ENCODE data around the gene SPSB3. TPM values are rescaled to one million over a fixed set of nuclear protein-coding genes. Genes with fewer than 3 reads are reported as not detected.

The SPSB3 gene
- total and polyA plus RNA-seq, 2 of the 13 experiments (the other 11 are each of a cell fraction or from before 2014, with no cell fraction given) = 13.2 to 21.9 TPM

GRCh38 chr16:1826691-1827573 is 44.6 kb upstream of the SPSB3 start, which contains the start of the genes FAHD1 and HAGH (continued):
- TF ChIP-seq ZSCAN5A (CRISPR knock-in tag; IDR thresholded peaks at IDR 0.05; ENCODE audit: borderline replicate concordance) (no peak), ZNF780A (CRISPR knock-in tag; IDR thresholded peaks at IDR 0.05) (peak; percentile 93; the same call in 1 of the 2 replicates), ZNF30 (CRISPR knock-in tag; IDR thresholded peaks at IDR 0.05) (0 out of 2 replicates have a peak, but pooled peaks have one; percentile 59), CSRNP1 (CRISPR knock-in tag; IDR thresholded peaks at IDR 0.05) (peak; percentile 83; the same call in 1 of the 2 replicates), SMARCC2 (IDR thresholded peaks at IDR 0.05) (no peak), ZBTB3 (CRISPR knock-in tag; IDR thresholded peaks at IDR 0.05; ENCODE audit: borderline replicate concordance, low read depth) (peak; percentile 43; the same call in 1 of the 2 replicates), NKX3-1 (CRISPR knock-in tag; IDR thresholded peaks at IDR 0.05) (peak; percentile 16), FOXM1 (CRISPR knock-in tag; IDR thresholded peaks at IDR 0.05) (no peak), ZNF816 (CRISPR knock-in tag; IDR thresholded peaks at IDR 0.05; ENCODE audit: borderline replicate concordance) (no peak), NFKBIZ (CRISPR knock-in tag; IDR thresholded peaks at IDR 0.05) (peak; percentile 84; the same call in 1 of the 2 replicates), SUZ12 (IDR thresholded peaks at IDR 0.05; ENCODE audit: low read depth, low read length) (no peak), RCOR2 (CRISPR knock-in tag; IDR thresholded peaks at IDR 0.05) (0 out of 2 replicates have a peak, but pooled peaks have one; percentile 22), ZNF878 (CRISPR knock-in tag; IDR thresholded peaks at IDR 0.05) (0 out of 2 replicates have a peak, but pooled peaks have one; percentile 32), NCOA5 (CRISPR knock-in tag; IDR thresholded peaks at IDR 0.05) (no peak), IRF2 (CRISPR knock-in tag; IDR thresholded peaks at IDR 0.05) (peak; percentile 90), RAD51 (IDR thresholded peaks at IDR 0.05; ENCODE audit: borderline replicate concordance) (peak; percentile 98)
- TF ChIP-seq, protein P1, sequence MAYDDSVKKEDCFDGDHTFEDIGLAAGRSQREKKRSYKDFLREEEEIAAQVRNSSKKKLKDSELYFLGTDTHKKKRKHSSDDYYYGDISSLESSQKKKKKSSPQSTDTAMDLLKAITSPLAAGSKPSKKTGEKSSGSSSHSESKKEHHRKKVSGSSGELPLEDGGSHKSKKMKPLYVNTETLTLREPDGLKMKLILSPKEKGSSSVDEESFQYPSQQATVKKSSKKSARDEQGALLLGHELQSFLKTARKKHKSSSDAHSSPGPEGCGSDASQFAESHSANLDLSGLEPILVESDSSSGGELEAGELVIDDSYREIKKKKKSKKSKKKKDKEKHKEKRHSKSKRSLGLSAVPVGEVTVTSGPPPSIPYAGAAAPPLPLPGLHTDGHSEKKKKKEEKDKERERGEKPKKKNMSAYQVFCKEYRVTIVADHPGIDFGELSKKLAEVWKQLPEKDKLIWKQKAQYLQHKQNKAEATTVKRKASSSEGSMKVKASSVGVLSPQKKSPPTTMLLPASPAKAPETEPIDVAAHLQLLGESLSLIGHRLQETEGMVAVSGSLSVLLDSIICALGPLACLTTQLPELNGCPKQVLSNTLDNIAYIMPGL (CRISPR knock-in tag; IDR thresholded peaks at IDR 0.05; ENCODE audit: borderline replicate concordance in 1 of 2, low read depth in 1 of 2) = peak; percentile 87 to 90; a peak in 3 of 4 replicates
- TF ChIP-seq, protein P2, sequence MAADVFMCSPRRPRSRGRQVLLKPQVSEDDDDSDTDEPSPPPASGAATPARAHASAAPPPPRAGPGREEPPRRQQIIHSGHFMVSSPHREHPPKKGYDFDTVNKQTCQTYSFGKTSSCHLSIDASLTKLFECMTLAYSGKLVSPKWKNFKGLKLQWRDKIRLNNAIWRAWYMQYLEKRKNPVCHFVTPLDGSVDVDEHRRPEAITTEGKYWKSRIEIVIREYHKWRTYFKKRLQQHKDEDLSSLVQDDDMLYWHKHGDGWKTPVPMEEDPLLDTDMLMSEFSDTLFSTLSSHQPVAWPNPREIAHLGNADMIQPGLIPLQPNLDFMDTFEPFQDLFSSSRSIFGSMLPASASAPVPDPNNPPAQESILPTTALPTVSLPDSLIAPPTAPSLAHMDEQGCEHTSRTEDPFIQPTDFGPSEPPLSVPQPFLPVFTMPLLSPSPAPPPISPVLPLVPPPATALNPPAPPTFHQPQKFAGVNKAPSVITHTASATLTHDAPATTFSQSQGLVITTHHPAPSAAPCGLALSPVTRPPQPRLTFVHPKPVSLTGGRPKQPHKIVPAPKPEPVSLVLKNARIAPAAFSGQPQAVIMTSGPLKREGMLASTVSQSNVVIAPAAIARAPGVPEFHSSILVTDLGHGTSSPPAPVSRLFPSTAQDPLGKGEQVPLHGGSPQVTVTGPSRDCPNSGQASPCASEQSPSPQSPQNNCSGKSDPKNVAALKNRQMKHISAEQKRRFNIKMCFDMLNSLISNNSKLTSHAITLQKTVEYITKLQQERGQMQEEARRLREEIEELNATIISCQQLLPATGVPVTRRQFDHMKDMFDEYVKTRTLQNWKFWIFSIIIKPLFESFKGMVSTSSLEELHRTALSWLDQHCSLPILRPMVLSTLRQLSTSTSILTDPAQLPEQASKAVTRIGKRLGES (CRISPR knock-in tag; IDR thresholded peaks at IDR 0.05; ENCODE audit: borderline replicate concordance) = no peak; the same call in 1 of the 2 replicates

All from HepG2 (cell line).